Measurements from ENCODE around the gene RPL36.
"Not testable (repeated sequence)": the region's sequence is repeated elsewhere in the genome, so short reads cannot be mapped to it uniquely, and the experiment has no call there.

Gene RPL36

DNA sequence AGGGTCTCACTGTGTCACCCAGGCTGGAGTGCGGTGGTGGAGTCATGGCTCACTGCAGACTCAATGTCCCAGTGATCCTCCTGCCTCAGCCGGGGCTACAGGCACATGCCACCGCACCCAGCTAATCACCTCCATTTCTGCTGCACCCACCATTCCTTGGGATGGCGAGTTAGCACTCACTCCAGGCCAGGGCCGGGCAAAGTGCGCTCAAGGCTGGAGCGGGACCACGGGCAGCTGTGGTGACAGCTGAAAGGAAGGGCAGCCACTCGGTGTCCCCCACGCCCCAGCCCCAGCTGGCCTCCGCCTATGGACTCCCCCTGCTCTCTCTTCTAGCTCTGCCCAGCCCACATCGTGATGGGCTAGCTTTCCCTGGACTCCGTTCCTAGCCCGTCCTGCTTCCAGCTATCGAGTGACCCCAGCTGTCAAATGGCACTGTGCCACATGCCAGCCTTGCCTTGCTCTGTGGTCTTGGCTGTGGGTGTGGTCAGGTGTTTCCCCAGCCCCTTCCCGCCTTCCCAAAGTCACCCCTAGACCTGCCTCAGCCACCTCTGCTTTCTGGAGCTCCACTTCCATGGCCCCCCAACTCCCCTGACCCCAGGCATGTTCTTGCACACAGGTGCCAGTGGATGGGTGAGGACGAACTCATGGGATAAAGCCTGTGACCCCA lies 13.9 kb upstream of the RPL36 start:
- DNase-seq, result no peak

DNA sequence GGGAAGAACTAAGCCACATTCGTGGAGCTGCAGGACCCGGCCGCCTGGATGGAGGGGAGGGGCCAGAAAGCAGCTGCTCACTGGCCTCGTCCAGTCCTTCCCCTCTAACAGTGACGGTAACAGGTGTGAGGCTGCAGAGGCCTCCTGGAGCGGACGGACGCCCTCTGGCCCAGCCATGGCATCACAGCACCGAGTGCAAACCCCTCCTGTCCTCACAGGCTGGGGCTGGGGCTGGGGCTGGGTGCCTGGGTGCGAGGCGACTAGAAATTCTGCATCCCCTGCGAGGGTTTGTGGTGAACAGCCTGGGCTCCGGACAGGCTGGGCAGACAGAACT lies 13.4 kb upstream of the RPL36 start:
- DNase-seq, result no peak

DNA sequence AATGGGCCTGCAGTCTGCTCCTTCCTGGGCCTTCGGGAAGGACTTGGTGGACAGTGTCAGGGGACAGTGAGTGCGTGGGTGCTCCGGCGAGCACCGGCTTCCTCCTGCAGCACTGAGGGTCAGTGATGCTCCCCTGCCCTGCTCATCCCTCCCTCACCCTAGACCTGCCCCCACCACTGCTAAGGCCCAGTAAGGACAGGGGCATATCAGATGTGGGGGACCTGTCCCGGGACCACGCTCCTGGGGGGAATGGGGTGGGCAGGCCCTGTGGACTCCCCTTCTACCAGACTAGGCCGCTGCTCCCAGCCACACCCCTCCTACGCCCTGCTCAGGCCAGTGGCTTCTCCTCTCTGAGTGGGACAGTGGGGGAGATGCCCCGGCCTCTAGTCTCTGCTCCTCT lies 13.0 kb upstream of the RPL36 start:
- no peak for DNase-seq

DNA sequence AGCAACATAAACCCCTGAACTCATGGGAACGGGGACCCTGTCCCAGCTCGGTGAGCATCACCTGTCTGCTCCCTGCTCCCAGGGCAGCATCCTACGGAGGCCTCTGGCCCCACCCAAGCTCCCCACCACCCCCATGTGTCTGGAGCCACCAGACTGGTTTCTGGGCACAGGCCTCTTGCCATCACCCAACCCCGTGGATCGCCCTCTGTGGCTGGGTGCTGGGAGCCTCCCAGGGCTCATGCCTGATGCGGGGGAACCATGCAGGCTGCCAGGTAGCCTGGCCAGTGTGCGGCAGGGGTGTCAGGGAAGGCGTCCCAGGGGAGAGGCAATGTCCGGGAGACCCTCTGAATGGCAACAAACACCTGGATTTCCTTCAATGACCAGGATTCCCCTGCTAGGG lies 12.5 kb upstream of the RPL36 start:
- DNase-seq, result no peak

DNA sequence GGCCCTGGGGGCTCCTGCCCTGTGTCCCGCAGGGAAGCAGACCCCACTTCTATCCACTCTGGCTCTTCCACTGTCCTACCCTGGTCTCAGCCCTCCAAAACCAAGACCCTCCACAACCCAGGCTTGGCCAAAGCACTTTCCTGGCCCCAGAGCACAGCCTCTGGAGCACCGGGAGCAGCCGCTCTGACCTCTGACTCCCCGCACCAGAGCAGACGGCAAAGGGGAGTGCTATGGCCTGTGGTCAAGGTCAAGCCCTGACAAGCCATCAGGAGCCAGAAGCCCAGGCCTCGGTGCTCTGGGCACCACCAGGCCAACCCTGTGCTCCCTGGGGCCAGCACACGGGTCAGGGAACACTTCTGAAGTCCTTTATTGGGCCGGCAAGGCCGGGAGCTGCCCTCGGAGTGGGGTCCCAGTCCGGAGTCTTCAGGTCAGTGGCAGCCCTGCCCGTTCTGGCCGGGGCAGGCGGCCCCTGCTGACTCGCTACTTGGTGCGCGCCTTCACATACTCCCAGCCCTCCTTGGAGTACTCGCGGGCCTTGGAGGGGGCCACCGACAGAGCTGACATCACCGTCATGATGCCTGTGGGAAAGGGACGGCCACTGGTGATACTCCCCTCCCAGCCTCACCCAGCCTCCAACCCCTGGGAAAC lies 11.9 kb upstream of the RPL36 start:
- DNase-seq, result no peak

GRCh38 chr19:5679289-5680083 lies 10.6 kb upstream of the RPL36 start:
- DNase-seq, result no peak

- no peak for DNase-seq
Measured at GRCh38 chr19:5680084-5680436, 10.0 kb upstream of the RPL36 start.

- DNase-seq, result peak; percentile 92
Measured at GRCh38 chr19:5680437-5681368, 9.4 kb upstream of the RPL36 start, which contains the start of the genes HSD11B1L and MICOS13. TSS of gene HSD11B1L (plus strand) at chr19:5681027. CDS start at chr19:5684833, 3,806 bp downstream. TSS of gene MICOS13 (minus strand) at chr19:5680516. CDS start at chr19:5680486, 30 bp downstream.

- no peak for DNase-seq
Measured at GRCh38 chr19:5681391-5682106, 8.5 kb upstream of the RPL36 start.

GRCh38 chr19:5682107-5682482 lies 8.0 kb upstream of the RPL36 start:
- DNase-seq, result no peak

GRCh38 chr19:5683177-5683886 lies 6.8 kb upstream of the RPL36 start:
- DNase-seq, result no peak

- no peak for DNase-seq
Measured at GRCh38 chr19:5684694-5685430, 5.2 kb upstream of the RPL36 start.

DNA sequence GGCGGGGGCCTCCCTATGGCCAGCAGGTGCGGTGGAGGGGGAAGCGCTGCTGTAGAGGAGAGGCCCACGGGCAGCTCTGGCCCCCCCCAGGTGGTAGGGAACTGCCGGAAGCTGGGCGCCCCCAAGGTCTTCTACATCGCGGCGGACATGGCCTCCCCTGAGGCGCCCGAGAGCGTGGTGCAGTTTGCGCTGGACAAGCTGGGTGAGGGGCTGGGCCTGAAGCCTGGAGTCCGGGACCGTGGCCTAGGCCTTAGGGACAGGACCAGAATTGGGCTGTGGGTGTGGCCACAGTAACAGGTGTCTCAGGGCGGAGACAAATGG lies 3.8 kb upstream of the RPL36 start:
- no peak for DNase-seq

DNA sequence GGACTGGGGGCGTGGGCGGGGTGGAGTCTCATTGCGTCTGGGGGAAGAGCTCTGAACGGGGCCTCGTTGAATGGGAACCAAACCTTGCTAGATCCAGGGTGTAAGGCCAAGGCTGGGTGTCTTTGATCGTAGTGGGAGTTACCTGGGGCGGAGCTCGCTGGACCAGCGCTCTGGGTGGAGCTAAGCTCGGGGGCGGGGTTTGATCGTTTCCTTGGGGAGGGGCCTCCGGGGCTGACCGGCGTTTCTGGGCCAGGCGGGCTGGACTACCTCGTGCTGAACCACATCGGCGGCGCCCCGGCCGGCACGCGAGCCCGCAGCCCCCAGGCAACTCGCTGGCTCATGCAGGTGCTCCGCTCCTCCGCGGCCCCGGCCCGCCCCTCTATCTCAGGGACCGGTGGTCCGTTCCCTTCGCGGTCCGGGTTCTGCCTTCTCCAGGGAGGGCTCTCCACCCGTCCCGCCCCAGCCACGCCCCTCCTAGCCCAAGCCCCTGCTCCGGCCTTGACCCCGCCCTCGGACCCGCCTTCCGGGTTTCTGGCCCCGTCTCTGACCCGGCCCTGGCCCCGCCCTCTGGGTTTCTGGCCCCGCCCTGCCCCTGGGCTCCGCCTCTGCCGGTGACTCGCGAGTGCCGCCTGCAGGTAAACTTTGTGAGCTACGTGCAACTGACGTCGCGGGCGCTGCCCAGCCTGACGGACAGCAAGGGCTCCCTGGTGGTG lies 3.3 kb upstream of the RPL36 start:
- DNase-seq, result peak; percentile 81

GRCh38 chr19:5687360-5688198 lies 2.5 kb upstream of the RPL36 start:
- DNase-seq, result no peak

GRCh38 chr19:5688262-5688881 lies 1.7 kb upstream of the RPL36 start:
- DNase-seq, result not testable (repeated sequence)

DNA sequence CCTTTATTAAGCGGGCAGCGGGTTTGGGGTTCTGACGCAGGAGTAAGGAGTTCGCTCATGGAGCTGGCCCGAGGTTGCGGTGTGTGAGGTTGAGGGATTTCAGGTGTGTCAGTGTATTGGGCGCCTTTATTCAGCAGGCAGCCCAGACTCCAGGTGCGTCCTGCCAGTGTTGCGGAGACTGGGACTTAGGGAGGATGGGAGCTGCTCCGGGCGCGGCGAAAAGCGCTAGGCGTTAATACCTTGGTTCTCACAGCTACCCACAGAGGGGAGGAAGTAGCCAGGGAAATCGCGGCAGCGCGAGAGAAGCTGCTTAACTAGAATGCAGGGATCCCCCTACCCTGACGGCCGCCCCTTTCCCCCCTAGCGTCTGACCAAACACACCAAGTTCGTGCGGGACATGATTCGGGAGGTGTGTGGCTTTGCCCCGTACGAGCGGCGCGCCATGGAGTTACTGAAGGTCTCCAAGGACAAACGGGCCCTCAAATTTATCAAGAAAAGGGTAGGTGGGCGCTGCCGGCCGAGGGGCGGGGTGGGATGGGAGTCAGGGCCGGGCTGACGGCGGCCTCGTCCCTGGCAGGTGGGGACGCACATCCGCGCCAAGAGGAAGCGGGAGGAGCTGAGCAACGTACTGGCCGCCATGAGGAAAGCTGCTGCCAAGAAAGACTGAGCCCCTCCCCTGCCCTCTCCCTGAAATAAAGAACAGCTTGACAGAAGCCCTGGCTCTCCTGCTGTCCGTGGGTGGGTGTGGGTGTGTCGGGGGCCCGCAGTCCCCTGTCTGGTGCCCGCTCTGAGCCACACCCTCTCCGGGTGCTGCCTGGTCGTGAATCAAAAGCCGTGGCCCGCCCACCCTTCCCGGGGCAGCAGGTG lies 1.1 kb downstream of the RPL36 start:
- DNase-seq, result no peak
